Hematopoietic multipotent progenitor cell treated with erythropoietin and hydrocortisone succinate and interleukin-3 and kit ligand, for 8 days (in vitro differentiated cells): ENCODE data around the gene ANGPTL4.
"Not testable (repeated sequence)": the region's sequence is repeated elsewhere in the genome, so short reads cannot be mapped to it uniquely, and the experiment has no call there.

Experiments
- DNase-seq: peaks from one replicate; pipeline ENCODE4 v3.0.0-alpha.2; 2015

ANGPTL4 gene

GRCh38 chr19:8334458-8335342 lies 29.3 kb upstream of the ANGPTL4 start:
- DNase-seq: peak; percentile 55

- no peak for DNase-seq
Measured at GRCh38 chr19:8335343-8336071, 28.4 kb upstream of the ANGPTL4 start.

DNA sequence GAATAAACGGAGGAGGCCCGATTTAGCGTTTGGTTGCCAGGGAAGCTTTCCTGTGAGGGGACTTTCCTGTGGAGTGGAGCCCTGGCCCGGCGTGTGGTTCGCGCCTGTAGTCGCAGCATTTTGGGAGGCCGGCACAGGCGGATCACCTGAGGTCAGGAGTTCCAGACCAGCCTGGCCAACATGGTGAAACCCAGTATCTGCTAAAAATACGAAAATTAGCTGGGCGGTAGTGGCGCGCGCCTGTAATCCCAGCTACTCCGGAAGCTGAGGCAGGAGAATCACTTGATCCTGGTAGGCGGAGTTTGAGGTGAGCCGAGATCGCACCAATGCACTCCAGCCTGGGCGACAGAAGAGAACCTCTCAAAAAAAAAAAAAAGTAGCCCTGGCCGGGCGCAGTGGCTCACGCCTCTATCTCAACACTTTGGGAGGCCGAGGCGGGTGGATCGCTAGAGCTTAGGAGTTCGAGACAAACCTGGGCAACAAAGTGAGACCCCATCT lies 27.8 kb upstream of the ANGPTL4 start:
- DNase-seq: no peak

GRCh38 chr19:8336660-8337059 lies 27.3 kb upstream of the ANGPTL4 start:
- DNase-seq: no peak

DNA sequence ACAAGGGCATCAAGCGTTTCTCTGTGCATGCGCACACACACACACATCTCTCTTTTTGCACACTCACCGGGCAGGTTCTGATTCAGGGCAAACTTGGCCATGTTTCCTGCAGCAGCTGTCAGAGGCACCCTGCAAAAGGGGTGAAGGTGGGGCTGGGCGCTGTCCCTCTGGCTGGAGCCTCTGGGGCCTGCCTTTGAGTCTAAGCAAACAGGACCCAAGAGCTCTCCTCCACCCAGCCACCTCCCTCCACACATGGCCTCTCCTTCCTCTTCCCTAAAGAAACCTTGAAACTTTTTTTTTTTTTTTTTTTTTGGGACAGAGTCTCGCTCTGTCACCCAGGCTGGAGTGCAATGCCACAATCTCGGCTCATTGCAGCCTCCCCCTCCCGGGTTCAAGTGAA lies 26.2 kb upstream of the ANGPTL4 start:
- no peak for DNase-seq

GRCh38 chr19:8338835-8339234 lies 25.1 kb upstream of the ANGPTL4 start:
- DNase-seq: no peak

- DNase-seq: no peak
Measured at GRCh38 chr19:8340341-8341096, 23.4 kb upstream of the ANGPTL4 start.

- not testable (repeated sequence) for DNase-seq
Measured at GRCh38 chr19:8341504-8341903, 22.5 kb upstream of the ANGPTL4 start.

DNA sequence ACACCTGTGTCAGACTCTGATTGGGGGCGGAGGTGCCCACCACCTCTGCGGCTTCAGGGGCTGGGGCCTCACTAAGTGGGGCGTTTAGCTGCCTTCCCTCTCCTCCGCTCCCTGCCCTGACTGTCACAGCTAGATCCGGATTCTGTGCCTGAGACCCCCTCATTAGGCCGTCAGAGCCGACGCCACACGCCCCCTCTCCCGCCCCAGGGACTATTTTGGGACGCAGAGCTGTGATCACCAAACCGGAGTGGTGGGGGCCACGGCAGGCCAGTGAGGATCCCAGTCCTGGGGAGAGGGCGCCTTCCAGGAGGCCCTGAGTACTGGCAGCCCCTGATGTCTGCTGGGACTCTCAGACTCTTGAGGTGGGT lies 21.7 kb upstream of the ANGPTL4 start:
- DNase-seq: no peak

DNA sequence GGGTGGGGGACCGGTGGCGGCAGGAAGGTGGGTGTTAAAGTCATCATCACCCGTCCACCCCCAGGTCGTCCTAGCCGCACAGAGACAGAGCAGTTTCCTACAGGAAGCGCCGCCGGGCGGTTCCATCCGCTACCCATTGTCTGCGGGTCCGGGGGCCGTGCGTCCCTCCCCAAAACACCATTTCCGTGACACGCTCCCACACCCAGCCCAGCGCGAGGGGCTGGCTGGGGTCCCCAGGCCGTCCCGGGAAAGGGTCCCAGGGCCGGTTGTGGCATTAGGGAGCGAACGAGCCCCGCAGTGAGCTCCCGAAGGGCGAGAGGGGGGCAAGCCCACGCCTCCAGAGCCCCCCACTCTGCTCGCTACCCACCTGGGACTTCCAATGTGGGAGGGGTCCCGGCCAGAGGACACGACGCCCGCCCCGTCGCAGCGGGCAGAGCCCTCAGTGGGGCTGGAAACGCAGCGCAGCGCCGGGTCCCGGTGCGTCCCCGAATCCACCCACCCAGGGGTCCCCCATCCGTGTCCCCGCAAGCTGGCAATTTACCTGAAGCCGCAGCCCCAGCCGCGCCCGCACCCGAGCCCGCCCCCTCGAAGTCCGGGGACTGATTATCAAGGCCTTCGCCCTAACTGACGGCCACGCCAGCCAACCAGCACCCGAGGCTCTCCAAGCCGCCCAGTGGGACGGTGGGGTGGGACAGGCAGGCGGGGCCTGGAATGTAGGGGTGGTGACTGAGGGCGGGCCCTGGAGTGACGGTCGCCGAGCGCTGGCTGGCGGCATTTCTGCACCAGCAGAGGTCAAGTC lies 21.1 kb upstream of the ANGPTL4 start, which contains the start of gene KANK3:
Gene KANK3 (minus strand): TSS at position 579 of the 799 bp plus-strand sequence. CDS start 5,434 bp downstream, outside the sequence.
- DNase-seq: peak; percentile 97

DNA sequence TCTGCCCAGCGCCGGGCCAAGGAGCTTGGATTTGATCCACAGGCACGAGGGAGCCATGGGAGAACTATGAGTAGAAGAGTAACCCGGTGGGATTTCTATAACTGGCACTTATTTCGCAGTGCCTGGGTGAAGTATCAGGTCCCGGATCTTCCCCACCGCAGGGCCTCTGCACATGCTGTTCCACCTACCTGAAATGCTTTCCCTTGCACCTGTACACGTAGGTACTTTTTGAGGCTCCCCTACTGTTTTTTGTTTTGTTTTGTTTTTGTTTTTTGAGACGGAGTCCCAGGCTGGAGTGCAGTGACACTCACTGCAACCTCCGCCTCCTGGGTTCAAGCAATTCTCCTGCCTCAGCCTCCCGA lies 20.5 kb upstream of the ANGPTL4 start:
- DNase-seq: no peak

DNA sequence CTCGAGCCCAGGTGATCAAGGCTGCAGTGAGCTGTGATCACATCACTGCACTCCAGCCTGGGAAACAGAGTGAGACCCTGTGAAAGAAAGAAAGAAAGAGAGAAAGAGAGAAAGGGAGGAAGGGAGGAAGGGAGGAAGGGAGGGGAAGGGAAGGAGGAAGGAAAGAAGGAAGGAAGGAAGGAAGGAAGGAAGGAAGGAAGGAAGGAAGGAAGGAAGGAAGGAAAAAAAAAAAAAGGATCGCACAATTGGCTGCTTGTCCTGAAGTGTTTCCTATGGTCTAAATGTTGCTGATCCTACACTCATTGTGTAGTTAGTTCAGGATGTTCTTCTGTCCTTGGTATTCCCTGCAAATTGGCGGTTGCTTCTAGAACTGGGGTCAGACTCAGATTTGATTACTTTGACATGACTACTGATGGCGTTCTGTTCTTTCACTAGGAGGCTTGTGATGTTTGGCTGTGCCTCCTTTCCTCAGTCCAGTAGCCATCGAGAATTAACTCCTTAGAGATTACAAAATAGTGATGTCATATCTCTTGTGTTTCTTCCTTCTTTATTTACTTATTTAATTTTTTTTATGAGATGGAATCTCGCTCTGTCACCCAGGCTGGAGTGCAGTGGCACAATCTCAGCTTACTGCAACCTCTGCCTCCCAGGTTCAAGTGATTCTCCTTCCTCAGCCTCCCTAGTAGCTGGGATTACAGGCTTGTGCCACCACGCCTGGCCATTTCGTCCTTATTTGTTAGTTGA lies 14.2 kb upstream of the ANGPTL4 start:
- DNase-seq: not testable (repeated sequence)

DNA sequence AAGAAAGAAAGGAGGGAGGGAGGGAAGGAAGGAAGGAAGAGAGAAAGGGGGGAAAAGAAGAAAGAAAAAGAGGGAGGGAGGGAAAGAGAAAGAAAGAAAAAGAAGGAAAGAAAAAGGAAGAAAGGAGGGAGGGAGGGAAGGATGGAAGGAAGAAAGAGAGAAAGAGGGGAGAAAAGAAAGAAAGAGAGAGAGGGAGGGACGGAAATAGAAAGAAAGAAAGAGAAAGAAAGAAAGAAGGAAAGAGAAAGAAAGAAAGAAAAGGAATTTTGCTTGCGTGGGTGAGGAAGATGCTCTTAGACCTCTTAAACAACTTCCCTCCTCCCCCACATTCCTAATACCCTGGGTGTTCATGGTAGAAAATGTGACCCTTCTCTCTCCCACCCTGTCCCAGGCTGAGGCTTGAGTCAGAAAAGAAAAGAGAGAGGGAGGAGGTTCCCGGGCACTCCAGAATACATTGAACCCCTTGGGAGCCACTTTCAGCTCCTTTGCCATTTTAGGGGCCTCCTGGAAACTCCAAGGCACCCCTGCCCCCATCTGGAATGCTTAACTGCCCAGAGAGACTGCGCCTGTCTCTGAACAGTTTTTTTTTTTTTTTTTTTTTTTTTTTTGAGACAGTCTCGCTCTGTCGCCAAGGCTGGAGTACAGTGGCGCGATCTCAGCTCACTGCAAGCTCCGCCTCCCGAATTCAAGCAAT lies 11.7 kb upstream of the ANGPTL4 start:
- no peak for DNase-seq

- DNase-seq: not testable (repeated sequence)
Measured at GRCh38 chr19:8352845-8353244, 11.1 kb upstream of the ANGPTL4 start.

- no peak for DNase-seq
Measured at GRCh38 chr19:8355631-8356402, 8.1 kb upstream of the ANGPTL4 start.

DNA sequence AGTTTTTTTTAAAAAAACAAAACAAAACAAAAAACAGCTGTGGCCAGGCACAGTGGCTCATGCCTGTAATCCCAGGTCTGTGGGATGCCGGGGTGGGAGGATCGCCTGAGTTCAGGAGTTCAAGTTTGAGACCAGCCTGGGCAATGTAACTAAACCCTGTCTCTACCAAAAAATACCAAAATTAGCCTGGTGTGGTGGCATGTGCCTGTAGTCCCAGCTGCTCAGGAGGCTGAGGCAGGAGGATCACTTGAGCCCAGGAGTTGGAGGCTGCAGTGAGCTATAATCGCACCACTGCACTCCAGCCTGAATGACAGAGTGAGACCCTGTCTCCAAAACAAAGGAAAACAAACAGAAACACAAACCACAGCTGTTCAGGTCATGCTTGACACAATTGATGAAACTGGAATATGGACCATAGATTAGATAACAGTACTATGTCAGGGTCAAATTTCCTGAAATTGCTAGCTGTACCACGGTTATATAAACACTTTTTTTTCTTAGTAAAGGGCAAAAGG lies 6.9 kb upstream of the ANGPTL4 start:
- no peak for DNase-seq

GRCh38 chr19:8358948-8359347 lies 5.0 kb upstream of the ANGPTL4 start:
- DNase-seq: no peak

GRCh38 chr19:8360196-8360595 lies 3.8 kb upstream of the ANGPTL4 start:
- DNase-seq: no peak

DNA sequence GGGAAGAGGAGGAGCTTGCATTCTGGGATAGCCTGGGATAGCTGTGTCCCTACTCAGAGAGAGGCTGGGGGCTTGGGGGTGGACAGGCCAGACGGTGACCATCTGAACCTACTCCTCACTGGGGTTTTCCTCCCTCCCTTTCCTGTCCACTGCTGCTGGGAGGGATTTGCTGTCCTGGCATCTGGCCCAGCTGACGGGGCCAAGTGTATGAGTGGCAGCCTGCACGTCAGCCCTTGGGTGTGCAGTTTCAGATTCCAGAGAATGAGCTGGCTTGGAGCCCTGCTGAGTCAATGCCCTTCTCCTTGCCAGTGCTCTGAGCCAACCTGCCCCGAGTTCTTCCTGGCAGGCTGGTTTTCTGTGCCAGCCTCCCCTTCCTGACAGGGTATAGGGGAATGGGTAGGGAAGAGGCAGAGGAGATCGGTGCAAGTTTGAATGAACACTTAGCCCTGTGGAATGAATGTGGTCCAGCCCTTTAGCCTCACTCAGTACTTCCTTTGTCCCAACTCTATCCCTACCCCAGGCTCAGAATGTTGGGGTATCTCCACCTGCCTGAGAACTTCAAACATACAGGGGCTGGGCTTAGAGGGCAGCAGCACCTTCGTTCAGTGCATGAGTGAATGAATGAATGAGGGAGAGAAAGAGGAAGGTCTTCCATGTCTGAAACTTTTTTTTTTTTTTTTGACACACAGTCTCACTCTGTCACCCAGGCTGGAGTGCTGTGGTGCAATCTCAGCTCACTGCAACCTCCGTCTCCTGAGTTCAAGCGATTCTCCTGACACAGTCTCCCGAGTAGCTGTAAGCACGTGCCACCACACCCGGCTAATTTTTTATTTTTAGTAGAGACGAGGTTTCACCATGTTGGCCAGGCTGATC lies 1.8 kb upstream of the ANGPTL4 start:
- peak; percentile 89 for DNase-seq
